HG02981 (cell line): ENCODE measurements around the gene LRATD1.
A peak's percentile ranks its signal among the peaks of the same experiment; 100 is the strongest.

ENCODE experiments used
- ATAC-seq: cut with Tn5 transposase; IDR thresholded peaks from one replicate; pipeline ENCODE4 v1.9.1; 2021; ENCODE audit warnings: mild to moderate bottlenecking, moderate library complexity; ENCODE audit not compliant: unreplicated experiment

LRATD1 gene

DNA sequence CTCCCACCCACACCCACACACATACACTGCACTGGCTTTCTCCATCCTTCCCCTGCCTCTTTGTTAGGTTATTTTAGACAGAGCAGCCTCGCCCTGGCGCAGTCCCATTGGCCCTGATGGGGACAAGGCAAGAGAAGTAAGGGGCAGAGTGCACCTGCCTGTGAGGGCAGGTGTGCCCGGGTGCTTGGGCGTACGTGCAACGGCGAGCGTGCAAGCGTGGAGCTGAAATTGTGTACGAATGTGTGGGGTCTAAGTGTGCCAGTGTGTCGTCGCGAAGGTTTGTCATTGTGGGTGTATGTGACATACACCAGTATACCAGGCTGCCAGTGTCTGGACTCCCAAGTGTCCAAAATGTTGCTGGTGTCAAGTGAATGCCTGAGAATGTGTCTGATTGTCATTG lies 544 bp downstream of the LRATD1 start:
- ATAC-seq = no peak

GRCh38 chr2:14633461-14634181 lies 1.1 kb downstream of the LRATD1 start:
- ATAC-seq = no peak

GRCh38 chr2:14634182-14634488 lies 1.6 kb downstream of the LRATD1 start:
- ATAC-seq = no peak

DNA sequence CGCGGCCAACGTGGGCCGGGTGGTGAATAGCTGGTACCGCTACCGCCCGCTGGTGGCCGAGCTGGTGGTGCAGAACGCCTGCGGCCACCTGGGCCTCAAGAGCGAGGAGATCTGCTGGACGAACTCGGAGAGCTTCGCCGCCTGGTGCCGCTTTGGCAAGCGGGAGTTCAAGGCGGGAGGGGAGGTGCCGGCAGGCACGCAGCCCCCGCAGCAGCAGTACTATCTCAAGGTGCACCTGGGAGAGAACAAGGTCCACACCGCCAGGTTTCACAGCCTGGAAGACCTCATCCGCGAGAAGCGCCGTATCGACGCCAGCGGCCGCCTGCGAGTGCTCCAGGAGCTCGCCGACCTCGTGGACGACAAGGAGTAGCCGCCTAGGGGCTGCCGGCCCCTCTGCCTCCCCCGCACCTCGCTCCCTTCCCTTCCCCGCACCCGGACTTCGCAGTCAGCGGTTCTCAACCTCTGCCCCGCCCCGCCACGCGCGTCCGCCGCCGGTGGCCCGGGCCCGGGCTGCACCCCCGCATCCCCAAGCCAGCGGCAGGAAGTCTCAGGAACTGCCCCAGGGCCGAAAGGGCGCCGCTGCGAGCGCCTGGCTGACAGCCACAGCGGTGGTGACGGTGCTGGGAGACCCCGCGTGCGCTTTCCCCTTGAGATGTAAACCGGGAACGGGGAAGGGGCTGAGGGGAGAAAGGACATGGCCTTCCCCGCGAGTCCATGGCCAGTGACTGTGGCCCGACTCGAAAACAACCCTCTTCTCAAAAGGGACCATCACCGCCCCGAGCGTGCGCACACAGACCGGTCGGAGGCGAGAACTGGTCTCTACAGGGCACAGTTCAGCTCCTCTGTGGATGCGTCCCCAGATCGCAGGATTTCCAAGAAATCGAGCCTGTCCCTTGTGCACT lies 2.2 kb downstream of the LRATD1 start:
- no peak for ATAC-seq

- no peak for ATAC-seq
Measured at GRCh38 chr2:14635391-14635871, 2.9 kb downstream of the LRATD1 start.

DNA sequence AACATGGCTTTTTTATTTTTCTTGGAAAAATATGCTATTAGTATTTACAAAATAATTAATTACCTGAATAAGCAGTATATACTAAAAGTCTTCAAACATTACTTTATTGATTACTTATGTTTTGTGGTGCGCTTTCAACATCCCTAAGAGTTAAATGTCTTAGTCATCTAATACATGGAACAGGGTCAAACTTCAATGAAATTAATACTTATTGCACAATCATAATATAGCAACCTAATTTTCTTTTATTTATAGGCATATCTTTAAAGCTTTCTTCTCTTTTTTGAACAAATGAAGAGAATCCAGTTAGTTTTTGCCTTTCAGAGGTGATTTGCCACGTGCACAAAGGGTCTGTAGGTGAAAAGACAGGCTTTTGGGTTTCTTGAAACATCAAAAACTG lies 6.0 kb downstream of the LRATD1 start:
- no peak for ATAC-seq

GRCh38 chr2:14641116-14641515 lies 8.6 kb downstream of the LRATD1 start:
- no peak for ATAC-seq

- no peak for ATAC-seq
Measured at GRCh38 chr2:14642499-14642898, 10.0 kb downstream of the LRATD1 start.

GRCh38 chr2:14647714-14648113 lies 15.2 kb downstream of the LRATD1 start:
- ATAC-seq = no peak

- ATAC-seq = no peak
Measured at GRCh38 chr2:14650066-14650465, 17.5 kb downstream of the LRATD1 start.

DNA sequence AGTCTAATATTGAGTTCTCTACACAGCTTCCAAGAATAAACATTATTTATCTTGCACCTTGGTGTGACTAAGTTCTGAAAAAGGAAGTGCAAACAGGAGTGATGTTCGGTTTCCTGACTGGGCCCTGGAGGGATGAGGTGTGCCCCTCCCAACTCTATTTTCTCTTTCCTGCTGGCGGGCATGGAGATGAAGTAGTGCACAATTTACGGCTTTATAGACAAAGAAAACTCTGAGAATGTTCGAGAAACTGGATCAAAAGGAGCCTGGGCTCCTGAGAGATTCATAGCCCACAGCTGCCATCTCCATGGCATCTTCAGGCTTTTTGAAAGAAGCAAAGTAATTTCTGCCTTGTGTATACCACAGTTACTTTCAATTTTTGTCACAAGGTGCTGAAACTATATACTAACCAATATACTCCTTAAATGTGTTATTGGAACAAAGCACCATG lies 22.3 kb downstream of the LRATD1 start:
- ATAC-seq = peak; percentile 89

DNA sequence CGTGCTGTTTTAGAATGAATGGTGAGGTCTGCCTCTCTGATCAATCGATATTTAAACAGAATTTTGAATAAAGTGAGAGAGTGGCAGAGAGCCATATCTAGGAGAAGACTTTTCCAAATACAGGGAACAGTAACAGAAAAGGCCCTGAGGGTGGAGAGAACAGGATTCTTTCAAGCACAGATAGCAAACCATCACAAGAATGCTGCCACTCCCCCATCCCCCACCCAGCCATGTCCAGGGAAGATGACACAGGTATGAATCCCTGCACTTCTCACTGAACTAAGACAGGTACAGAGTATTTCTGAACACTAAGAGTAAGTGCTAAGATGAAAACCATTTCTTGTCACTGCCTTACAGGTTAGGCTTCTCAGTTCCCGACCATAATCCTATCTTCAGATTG lies 23.6 kb downstream of the LRATD1 start:
- no peak for ATAC-seq

DNA sequence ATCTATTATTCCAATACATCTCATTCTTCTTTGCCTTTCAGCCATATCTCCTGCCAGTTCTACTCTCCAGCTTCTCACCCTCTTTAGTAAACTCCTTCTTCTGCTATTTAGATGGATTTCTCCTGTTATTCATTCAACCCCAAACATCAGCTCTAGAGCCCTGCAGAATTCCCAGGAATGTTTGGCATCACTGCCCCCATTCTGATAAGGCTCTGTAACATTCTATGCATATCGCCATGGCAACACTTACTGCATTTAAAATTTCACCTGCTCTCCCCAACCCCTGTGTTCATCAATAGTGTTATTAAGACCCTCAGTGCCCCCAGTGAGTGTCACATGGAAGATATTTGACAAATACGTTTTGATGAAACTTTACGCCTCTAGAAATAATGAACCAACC lies 28.6 kb downstream of the LRATD1 start:
- no peak for ATAC-seq

DNA sequence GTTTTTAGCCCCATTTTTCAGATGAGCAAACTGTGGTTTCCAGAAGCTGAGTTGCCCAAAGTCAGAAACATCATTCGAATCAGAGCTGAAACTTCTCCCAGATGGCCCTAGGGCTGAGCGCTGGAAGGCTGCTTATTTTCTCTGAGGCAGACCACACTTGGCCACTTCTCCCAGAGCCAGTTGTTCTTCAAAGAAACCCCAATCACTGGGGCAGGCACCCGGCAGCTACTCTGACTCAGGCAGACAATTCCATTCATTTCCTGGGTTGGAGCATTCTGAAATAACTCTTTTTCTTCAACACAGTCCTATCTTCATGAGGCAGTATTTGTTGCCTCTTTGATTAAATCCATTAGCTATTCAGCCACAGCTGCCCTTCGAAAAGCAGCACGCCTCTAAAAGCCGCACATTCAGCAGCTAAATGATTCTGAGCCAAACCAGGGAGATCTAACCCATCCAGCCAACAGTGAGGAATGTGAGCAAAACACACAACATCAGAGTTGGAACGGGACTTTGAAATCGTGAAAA lies 40.9 kb downstream of the LRATD1 start:
- ATAC-seq = no peak

GRCh38 chr2:14675489-14675888 lies 43.0 kb downstream of the LRATD1 start:
- ATAC-seq = no peak

- no peak for ATAC-seq
Measured at GRCh38 chr2:14676371-14676770, 43.9 kb downstream of the LRATD1 start.

GRCh38 chr2:14677039-14677438 lies 44.5 kb downstream of the LRATD1 start:
- no peak for ATAC-seq

- no peak for ATAC-seq
Measured at GRCh38 chr2:14678761-14679160, 46.2 kb downstream of the LRATD1 start.

GRCh38 chr2:14681608-14682007 lies 49.1 kb downstream of the LRATD1 start:
- ATAC-seq = no peak
